HG03432 (cell line): Measurements from ENCODE around the gene SEPTIN11.
A peak's percentile ranks its signal among the peaks of the same experiment; 100 is the strongest.
"Not testable (repeated sequence)": the region's sequence is repeated elsewhere in the genome, so short reads cannot be mapped to it uniquely, and the experiment has no call there.

ENCODE experiments used
- ATAC-seq: cut with Tn5 transposase; IDR thresholded peaks from one replicate; pipeline ENCODE4 v1.9.1; 2021; ENCODE audit warnings: mild to moderate bottlenecking, moderate library complexity; ENCODE audit not compliant: unreplicated experiment

SEPTIN11 gene

GRCh38 chr4:76951672-76952010, 2.1 kb downstream of the SEPTIN11 start:
- ATAC-seq = no peak

- no peak for ATAC-seq
Observed at GRCh38 chr4:76952071-76952470, 2.5 kb downstream of the SEPTIN11 start.

DNA sequence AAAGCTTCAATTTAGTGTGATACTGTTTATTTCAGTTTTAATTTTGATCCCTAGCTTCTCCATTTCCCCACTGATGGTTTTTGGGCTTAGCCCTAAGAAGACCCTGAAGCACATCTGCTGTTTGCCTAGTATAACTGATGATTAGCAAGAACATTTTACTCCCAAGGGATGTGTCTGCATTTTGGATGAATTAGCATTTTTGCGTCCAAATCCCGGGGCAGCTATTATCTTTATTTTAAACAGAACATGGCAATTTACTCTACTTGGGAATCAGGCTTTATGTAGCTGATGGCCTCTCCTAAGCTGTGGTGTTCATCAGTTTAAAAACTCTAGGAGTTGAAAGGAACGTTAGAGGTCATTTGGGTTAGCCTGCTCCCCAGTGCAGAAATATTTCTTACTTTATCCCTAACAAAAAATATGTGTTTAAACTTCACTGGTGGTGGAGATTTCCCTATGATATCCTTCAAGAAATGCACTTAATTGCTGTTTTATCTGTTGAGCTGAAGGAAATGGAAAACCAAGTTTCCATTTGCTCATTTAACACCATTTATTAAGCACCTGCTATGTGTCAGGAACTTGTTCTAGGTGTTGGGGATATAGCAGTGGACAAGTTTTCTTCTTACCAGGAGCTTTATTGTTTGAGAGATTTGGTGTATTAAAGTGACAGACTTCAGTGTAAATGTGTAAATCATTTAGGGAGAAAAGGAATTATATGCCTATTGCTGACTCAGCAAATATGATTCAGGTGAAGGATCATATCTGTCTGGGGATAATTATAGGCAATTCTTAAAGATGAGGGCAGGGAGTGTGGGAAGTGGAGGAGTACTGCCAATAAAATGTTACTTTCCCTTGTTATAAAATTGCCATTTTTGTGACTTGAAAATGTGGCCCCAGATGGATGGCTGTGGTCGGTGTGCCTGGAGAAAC, 3.4 kb downstream of the SEPTIN11 start:
- no peak for ATAC-seq

DNA sequence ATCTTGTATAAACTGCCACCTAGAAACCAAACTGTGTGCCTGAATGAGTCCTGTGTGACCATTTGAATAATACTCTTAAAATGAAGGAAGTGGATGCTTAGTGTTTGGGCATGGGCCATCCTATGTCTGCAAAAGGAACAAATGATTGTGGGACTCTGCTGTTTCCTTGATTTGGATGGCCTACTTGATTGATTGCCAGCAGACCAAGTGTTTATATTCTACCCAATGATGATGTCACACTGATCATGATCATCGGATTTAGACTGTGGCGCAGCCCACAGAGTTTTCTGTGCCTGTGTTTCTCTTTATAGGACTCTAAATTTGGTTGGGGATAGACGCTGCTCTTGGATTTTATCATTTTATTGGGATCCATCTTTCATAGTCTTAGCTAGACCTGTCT, 4.4 kb downstream of the SEPTIN11 start:
- ATAC-seq = no peak

DNA sequence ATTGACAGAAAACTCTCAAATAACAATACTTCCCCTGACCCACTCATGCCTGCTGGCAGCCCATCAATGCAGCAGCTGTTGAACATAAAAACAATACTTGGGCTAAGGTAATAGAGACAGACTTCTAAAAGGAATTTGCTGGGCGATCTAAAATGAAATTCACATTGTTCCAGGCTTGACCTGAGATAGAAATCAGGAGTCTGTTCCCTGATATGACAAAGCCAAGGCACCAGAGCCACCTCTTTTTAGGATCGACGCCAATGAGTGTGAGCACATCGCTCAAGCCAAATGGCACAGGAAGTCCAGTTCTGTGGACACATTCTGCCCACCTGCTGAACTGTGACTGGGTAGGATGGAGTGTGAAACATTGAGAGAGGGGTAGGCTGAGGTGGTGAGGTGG, 4.9 kb downstream of the SEPTIN11 start:
- no peak for ATAC-seq

DNA sequence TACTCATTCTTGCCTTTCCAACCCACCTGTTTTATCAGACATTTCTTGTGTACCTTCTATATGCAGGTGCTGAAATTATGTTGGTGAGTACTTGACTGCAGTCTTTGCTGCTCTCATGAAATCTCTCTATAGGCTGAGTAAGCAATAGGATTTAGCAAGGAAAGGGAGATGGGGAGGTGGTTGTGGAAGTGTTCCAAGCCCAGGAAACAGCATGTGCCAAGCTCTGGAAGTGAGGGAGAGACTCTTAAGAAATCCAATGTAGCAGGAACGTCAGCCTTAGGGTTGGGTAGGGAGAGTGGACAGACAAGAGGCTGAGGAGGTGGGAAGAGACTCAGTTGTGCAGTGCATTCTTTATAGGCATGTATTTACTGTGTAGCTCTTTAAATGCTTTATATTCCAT, 5.6 kb downstream of the SEPTIN11 start:
- ATAC-seq = no peak

- ATAC-seq = no peak
Observed at GRCh38 chr4:76957004-76957738, 7.6 kb downstream of the SEPTIN11 start.

- no peak for ATAC-seq
Observed at GRCh38 chr4:76958891-76959290, 9.3 kb downstream of the SEPTIN11 start.

DNA sequence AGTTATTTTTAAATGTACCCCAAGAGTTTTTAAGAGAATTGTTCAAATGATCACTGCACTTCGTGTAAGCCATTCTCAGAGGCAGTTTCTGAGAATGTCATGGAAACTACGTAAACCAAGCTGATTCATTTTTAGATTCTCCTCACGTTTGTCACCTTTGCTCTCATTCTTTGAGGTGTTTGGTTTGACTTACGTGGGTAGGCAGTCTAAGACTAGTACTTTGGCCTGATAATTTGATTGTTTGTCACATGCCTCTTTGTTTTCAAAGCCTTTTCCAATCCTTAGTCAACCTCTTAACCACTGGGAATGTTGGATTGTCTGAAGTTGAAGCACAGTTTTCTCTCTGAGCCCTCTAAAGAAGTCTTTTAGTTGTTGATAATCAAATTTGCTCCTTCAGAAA, 10.5 kb downstream of the SEPTIN11 start:
- peak; percentile 94 for ATAC-seq

GRCh38 chr4:76962406-76963130, 13.0 kb downstream of the SEPTIN11 start:
- no peak for ATAC-seq

GRCh38 chr4:76963131-76963750, 13.7 kb downstream of the SEPTIN11 start:
- no peak for ATAC-seq

DNA sequence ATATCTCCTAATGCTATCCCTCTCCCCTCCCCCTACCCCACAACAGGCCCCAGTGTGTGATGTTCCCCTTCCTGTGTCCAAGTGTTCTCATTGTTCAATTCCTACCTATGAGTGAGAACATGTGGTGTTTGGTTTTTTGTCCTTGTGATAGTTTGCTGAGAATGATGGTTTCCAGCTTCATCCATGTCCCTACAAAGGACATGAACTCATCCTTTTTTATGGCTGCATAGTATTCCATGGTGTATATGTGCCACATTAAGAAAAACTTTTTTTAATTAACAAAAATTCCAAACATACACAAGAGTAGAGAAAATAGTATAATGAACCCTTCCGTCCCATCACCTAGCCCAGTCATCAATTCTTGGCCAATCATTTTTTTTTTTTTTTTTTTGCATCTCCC, 14.4 kb downstream of the SEPTIN11 start:
- ATAC-seq = not testable (repeated sequence)

DNA sequence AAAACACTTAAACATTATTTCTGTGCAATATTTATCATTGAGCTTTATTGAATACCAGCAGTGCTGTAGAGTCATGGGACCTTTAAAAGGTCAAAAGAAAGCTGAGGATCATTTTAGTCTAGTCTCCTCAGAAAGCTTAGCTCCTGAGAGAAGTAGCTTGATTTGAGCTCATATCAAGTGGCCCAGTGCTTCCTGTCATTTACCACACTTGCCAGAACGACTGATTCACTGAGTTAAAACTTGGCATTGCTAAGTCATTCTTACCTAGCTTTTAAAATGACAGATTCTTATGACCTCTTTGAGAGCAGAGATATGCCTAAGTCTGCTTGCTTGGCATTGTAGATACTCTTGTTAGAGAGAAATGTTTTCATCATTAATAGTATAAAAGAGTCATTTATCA, 15.2 kb downstream of the SEPTIN11 start:
- ATAC-seq = no peak

- no peak for ATAC-seq
Observed at GRCh38 chr4:76965866-76966579, 16.5 kb downstream of the SEPTIN11 start.

DNA sequence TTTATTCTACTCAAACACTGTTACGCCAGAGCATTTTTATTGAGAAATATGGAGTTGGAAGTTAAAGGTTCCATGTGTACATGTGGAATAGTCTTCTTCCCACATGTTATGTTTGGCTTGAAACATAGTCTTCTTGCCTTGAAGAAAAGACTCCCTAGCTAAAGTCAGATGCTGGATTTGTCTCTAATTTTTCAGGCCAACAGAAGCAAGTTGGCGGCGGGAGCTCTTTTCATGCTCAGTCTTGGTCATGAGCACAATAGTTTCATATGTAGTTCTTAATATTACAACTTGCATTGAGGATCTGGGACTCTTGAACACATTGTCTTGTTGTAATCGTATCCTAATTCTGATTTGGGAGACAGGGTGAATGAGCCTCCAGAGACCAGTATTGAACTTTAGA, 19.4 kb downstream of the SEPTIN11 start:
- ATAC-seq = no peak

GRCh38 chr4:76969495-76969894, 19.9 kb downstream of the SEPTIN11 start:
- no peak for ATAC-seq

GRCh38 chr4:76969941-76970529, 20.5 kb downstream of the SEPTIN11 start:
- ATAC-seq = no peak

DNA sequence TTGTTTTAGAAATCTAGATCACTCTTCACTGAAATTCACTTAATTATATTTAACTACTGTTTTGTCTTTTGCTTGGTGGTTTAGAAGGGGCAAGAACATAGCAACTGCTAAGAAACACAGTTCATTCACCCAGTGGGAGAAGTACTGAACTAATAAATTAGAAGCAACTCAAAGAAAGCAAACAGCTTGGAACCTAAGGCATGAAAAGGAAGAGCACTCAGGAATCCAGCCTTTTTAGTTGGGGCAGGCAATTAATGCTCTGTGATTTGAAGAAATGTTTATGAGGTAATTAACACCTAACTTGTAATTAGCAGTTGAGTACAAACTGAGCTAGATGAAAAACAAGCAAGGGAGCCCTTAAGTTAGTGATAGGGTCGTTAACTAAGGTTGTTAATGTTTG, 22.8 kb downstream of the SEPTIN11 start:
- ATAC-seq = no peak

GRCh38 chr4:76974150-76974549, 24.6 kb downstream of the SEPTIN11 start:
- ATAC-seq = no peak

DNA sequence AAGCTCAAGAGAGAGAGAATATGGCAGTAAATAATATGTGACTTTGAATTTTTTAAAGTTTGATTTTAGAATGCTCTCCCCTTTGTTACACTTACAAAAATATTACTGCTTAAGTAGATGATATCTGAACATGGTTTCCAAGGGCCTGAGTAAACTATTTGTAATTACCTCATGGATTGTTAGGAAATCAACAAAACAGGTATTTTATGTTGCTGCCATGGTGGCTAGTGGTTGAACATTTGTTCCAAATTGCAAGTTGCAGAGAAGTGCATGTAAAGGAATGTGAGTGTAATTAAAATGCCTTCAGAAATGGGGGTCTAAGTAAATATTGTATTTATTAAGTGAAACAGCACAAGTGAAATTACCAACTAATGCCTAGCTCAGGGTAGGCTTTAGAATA, 27.6 kb downstream of the SEPTIN11 start:
- ATAC-seq = no peak
